Measurements from ENCODE around the gene AHDC1.

Gene AHDC1

GRCh38 chr1:27614043-27614624 is 10.2 kb upstream of the AHDC1 start:
- DNase-seq: no peak

DNA sequence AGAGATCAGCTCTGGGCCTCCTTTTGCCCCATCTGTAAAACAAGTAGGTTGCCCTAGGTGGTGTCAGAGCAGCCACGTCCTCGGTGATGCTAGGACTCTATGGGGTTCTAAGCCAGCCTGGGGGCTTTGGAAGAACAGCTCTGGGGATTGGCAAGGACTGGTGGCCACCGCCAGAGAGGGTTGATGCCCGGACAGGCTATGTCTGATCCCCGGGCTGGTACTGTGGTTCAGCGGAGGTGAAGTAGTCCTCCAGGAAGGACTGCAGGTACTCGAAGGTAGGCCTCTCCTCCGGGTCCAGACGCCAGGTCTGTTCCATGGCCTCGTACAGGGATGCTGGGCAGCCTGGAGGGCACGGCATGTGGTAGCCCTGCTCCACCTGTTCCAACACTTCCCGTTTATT is 8.8 kb upstream of the AHDC1 start:
- no peak for DNase-seq

DNA sequence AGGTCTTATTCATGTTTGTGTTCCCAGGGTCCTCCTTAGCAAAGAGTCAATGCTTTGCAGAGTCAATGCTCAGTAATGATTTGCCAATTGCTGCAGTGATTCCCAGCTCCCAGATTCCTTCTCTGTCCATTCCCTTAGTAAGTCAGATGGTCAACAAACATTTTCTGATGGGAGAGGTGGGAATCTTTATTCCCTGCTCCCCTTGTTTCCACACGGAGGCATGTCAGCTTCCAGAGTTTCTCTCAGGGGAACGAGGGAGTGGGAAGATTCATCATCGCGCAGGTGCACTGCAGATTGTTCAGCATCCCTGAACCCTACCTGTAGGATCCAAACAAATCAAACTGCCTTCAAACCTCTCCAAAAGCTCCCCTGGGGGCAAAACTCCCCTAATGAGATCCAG is 7.5 kb upstream of the AHDC1 start:
- no peak for DNase-seq

DNA sequence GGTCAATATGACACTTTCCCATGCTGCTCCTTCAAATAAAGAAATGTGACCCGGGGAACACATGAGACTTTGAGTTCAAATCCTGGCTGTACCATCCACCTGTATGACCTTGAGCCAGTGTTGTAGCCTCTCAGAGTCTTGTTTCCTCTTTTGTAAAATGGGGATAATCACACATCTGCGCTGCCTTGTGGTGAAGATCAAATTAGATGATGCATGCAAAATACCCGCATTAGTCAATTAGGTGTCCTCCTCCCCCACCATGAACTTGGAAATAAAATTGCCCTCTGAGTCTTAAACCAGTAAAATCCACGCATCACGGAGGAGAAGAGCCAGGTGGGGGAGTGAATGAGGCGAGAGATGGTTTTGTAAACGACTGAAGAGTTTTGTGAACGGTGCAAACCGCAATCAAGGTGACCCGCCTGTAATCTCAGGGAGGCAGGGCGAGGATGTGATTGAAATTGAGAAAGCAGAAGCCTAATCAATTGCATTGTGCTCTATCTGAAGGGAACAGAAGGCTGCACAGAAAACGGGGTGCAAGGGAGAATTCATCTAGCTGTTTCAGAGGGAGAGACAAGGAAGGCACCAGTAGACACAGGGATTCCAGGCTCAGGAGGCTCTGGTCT is 5.8 kb upstream of the AHDC1 start:
- no peak for DNase-seq

DNA sequence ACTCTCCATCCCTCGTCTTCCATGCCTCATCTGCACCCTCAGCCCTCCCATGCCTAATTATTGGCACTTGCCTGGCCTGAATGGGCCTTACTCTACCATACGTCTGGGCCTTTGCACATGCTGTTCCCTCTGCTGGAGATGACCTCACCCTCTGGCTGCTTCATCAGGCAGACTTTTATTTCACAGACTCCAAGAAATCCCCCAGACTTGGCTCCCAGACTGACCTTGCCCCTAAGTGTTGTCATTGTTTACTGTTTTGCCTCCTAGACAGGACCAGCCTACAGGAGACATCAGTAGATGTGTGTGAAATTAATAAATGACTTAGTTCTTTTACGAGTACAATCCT is 5.2 kb upstream of the AHDC1 start:
- no peak for DNase-seq

DNA sequence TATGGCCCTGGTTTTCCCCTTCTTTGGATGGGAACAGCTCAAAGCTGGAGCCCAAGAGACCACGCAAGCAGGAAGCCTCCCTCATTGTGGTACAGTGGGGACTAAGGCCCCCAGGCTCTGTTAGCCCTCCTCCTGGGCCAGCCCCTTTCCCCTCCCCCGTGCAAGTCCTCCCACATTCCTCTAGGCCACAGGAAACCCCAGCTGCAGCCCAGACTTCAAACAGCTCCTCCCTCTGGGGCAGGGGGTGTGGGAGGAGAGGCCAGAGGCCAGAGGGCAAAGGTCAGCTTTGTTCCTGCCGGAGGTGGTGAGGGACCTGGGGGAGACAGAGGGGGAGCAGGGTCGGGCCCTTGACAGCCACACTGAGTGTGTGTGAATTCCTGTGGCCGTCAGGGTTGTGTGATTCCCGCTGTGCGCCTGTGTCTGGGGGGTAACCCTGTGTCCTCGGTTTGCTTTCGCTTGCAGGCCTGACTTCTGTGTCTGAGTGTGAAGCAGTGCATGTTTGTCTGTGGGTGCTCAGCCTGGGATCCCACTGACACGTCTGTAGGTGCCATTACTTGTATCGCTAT is 3.4 kb upstream of the AHDC1 start:
- DNase-seq: no peak

- peak in 1 of 2 experiments; percentile 49 for DNase-seq
These were observed 2.8 kb upstream of the AHDC1 start for GRCh38 chr1:27606708-27607238.

- DNase-seq: peak; percentile 57 to 83
These were observed 2.1 kb upstream of the AHDC1 start for GRCh38 chr1:27605796-27606707.

GRCh38 chr1:27605300-27605766 is 1.4 kb upstream of the AHDC1 start:
- no peak for DNase-seq

GRCh38 chr1:27604579-27605299 is 795 bp upstream of the AHDC1 start:
- no peak for DNase-seq

DNA sequence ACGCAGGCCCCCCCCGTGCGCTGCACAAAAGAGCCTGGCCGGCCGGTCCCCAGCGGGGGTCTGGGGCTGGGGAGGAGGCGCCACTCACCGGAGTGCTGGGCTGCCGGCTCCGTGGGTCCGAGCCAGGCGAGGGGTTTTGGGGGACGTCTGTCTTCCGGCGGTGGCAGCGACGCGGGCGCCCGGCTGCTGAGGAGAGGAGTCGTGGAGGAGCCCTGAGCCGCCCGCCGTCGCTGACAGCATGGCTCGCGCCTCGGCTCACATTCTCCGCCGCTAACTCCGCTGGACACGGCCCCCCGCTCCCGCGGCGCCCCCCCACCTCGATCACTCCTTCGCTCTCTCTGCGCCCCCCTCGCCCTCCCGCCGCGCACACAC is 649 bp downstream of the AHDC1 start:
- DNase-seq: peak in 1 of 2 experiments; percentile 50

DNA sequence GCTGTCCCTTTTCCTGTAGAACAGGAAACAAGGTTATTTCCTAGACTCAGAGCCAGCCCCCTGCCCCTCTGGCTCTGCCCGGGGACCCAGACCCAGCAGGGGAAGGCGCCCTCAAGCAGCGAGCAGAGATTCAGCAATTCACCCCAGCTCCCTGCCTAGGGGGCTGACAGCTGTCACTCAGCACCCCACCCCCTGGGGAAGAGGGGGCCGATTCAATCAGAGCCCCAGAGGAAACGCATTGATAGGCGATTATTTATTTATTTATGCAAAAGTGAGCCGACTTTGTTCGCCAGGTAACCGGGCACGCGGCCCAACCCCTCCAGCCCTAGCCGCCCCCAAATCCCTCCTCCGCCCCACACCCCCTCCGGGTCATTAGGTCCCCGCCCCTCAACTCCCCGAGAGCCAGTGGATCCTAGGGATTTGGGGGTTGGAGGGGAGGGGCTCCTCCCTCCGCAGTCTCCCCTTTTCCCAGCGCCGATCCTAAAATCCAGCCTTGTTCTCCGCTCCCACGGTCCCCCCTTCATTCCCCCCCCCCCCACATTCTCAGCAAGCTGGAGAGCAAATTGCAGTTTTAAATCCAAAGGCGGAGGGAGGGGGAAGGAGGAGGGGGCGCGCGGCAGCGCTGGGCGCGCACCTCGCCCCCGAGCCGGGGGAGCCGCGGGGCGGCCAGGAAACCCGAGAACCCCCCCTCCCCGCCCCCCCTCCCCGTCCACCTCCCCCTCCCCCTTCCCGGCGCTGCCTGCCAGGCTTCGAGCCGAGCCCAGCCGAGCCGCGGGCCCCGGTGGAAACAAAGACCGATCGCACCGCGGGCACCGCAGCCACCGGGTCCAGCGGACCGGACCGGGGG is 1.3 kb downstream of the AHDC1 start:
- DNase-seq: no peak

GRCh38 chr1:27601771-27602461 is 2.0 kb downstream of the AHDC1 start:
- DNase-seq: no peak

DNA sequence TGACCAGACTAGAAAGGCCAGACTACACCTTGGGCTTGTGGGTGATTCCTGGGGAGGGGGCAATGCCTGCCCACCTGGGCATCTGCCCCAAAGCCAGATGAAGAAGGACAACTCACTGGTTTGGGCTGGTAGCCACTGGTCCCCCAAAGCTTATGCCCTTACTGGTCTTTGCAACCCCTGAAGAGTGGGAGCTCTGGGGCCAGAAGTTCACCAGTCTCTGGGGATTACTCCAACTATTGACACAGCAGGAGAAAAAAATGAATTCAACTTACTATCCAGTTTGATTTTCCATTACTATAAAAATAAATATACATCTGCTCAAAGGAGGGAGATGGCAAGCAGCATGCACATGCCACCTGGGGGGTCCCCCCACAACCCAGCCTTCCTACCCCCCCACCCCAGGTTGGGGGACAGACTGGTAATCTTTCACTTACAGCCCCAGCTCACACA is 2.6 kb downstream of the AHDC1 start:
- DNase-seq: no peak

DNA sequence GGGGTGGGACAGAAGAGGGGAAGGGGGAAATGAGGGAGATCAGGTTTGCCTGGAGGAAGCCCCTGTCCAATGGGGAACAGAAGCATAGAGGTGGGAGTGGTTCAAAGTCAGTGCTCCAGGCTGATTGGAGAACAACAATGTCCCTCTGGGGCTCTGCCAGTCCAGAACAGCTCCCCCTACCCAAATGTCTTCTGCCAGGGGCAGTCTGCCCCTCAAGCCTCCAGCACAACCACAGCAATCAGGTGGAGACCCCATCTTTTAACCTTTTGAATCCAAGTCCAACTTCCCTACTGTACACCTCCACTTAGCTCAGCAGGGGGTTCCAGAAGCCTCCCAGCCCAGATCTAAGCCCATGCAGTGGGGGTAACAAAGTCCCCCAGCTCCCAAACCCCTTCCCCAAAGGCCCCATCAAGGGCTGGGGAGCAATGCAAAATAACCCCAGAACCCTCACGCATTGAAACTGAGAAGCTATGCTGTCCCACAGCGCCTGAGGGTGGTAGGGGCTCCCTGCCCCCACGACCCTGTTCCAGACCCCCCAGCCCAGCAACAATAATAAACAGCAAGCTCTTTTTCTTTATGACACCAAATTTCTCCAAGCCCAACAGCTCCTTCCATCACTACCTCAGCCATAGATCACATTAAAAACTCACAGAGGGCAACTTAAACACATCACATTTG is 3.3 kb downstream of the AHDC1 start:
- peak in 1 of 2 experiments; percentile 75 for DNase-seq

DNA sequence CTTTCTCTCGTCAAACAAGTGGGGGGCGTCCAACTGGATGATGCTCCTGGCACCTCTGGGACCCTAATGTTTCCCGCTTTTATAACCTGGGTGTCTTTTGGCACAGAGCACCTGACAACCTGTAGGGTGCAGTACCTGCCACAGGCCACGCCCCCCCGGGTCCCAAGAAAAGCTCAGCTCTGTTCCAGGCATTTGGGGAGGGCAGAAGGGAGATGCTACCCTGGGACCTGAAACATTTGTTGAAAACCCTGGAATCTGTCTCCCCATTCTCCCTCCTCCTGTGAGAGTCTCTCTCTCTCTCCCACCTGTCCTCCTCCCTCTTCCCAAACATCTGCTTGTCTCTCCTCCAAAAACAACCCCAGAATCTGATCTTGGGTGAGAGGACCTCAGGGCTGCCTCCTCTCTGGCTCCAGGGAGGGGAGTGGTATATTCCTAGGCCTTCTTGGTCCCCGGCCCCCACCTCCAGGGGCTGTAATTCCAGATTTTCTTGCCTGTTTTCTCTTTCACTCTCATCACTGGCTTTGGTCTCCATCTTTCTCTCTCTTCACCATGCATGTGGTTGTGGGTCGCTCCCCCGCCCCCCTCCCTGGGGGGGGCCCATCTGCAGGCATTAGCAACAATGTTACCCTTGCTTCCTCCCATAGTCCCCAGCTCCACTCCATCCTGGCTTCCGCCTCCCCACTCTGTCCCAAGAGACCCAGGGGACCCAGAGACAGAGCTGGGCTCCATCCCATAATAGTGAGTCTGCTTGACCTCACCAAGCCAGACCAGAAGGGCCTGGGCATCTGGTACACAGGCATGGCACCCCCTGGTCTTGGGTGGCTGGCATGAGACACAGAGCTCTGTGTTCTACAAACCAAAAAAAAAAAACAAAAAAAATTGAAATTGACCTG is 4.1 kb downstream of the AHDC1 start:
- DNase-seq: no peak

GRCh38 chr1:27598902-27599528 is 4.9 kb downstream of the AHDC1 start:
- DNase-seq: peak in 1 of 2 experiments; percentile 28

DNA sequence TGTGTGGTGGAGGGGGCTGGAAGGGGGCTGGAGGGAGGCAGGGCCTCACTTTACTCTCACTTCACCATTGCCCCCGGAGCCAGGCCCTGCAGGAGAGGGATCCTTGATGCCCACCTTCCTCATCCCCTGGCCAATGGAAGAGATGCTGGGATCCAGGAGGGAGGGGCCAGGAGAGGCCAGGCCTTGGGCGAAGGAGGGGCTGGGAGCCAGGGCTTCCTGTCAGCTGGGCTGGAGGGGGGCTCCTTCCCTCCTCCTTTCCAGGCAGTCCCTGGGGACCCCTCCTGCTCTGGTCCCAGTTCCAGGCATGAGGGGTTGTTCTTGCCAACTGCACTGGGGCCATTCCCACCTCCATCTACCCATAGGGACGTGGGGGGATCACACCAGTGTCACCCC is 5.7 kb downstream of the AHDC1 start:
- no peak for DNase-seq
